NT2/D1 (cell line): Measurements from ENCODE around the gene PSMG4.
"Not testable (repeated sequence)": the region's sequence is repeated elsewhere in the genome, so short reads cannot be mapped to it uniquely, and the experiment has no call there.

Source experiments
- DNase-seq: peaks from one replicate; pipeline ENCODE4 v3.0.0-alpha.2; 2011; ENCODE audit warnings: low read depth, low spot score
- H3K27me3 ChIP-seq: 2 replicates; pipeline ENCODE4 v1.6.0; 2011; ENCODE audit warnings: mild to moderate bottlenecking; ENCODE audit not compliant: insufficient read length, insufficient read depth
- H3K36me3 ChIP-seq: 2 replicates; pipeline ENCODE4 v1.6.1; 2011; ENCODE audit warnings: mild to moderate bottlenecking, low read length, mixed read lengths; ENCODE audit not compliant: insufficient read depth, insufficient read length
- H3K4me1 ChIP-seq: 2 replicates; pipeline ENCODE4 v1.5.1; 2011; ENCODE audit not compliant: insufficient read depth, insufficient read length
- H3K4me3 ChIP-seq: 2 replicates; pipeline ENCODE4 v1.5.1; 2011; ENCODE audit warnings: low read depth; ENCODE audit not compliant: insufficient read length
- H3K9ac ChIP-seq: 2 replicates; pipeline ENCODE4 v1.6.0; 2011; ENCODE audit warnings: low read depth; ENCODE audit not compliant: insufficient read length
- H3K9me3 ChIP-seq: 2 replicates; pipeline ENCODE4 v1.5.1; 2011; ENCODE audit warnings: mild to moderate bottlenecking, low read length; ENCODE audit not compliant: insufficient read depth
- SUZ12 ChIP-seq: IDR thresholded peaks from 2 replicates; pipeline ENCODE4 v1.6.1; 2011; ENCODE audit not compliant: insufficient read length, insufficient read depth; ENCODE audit errors: extremely low read depth
- YY1 ChIP-seq: IDR thresholded peaks from 2 replicates; pipeline ENCODE4 v1.6.1; 2011; ENCODE audit not compliant: insufficient read length, insufficient read depth
- ZNF274 ChIP-seq: IDR thresholded peaks from 2 replicates; pipeline ENCODE4 v1.6.1; 2011; ENCODE audit warnings: mild to moderate bottlenecking, low read depth, low read length

The PSMG4 gene

DNA sequence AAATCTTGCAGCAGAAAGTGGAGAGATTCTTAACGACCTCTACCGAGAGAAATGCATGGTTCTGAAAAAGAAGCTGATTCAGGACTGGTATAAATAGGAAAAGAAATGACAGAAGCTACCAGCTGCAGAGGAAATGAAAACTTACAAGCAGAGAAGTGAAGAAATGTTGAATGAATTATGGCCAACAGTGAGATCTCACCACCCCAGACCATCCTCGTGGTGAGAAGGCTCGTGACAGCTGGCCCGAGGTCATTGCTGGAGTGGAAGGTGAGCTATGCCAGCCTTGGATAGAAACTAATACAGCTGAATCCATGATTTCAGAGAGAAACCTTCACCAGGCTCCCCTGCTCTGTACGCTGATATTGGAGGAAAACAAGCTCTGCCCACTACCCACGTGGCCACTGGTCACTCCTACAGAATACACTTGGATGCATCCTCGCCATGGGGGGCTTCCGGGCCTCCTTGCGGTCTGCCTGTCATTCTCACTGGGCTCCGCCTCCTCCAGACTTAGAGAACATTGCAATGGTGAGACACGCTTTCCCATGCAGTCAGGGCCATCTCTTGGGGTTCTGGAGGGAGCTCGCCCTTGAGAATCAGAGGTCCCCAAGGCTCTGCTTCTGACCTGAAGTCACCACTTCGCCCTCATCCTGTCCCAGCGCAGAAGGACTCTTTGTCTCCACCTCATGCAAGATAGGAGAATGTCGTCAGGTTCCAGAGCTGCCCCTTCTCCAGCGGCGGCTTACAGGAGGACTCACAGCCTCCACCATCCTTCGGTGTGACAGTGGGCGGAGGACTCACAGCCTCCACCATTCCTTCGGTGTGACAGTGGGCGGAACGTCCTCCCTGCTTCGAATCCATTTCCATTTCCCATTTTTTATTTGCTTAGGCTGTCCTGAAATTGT lies 20.7 kb upstream of the PSMG4 start:
- no peak for DNase-seq
- TF ChIP-seq ZNF274 (no peak), YY1 (no peak), SUZ12 (no peak)
- H3K9ac ChIP-seq = no peak overlapping the region

DNA sequence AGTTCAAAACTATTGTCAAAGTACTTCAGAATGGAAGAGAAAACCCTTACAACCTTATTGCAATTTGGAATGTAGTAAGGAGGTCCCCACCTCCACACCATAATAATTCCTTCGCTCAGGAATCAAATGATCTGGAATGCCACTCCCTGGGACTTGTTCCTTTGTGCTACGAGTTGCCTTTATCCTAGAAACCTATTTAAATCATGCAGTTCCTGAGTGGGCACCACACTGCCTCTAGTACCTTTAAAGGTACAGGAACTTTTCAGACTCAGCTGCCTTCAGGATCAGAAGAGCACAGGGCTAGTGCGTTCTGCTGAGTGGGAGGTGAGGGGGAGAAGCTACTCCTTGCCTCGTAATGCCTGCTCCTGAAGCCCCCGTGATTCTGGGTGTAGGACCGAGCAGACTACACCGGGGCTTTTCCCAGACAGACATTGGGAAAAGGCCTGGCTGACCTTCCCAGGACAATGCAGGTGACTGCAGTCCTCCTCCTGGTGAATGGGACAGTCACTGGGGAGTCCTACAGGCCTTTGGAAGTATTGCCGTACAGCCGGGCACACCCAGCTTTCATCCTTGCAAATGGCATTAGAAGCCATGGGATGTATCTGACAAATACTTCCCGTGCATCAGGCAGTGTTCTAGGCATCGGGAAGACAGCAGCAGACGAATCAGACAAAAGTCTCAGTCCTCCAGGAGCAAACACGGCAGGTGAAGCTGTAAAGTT lies 19.5 kb upstream of the PSMG4 start:
- no peak overlapping the region for H3K9ac ChIP-seq
- H3K4me3 ChIP-seq = no peak overlapping the region
- H3K27me3 ChIP-seq = no peaks in the 10 kb centered on the region
- no peaks in the 10 kb centered on the region for H3K9me3 ChIP-seq
- DNase-seq = no peak
- no peak for TF ChIP-seq SUZ12
- TF ChIP-seq YY1 = no peak
- TF ChIP-seq ZNF274 = no peak
- H3K36me3 ChIP-seq = no peaks in the 10 kb centered on the region
- H3K4me1 ChIP-seq = no peaks in the 10 kb centered on the region

More for the DNA sequence above, 20.7 kb upstream of the PSMG4 start:
- Histone ChIP-seq H3K27me3 (peaks cover 5% of the 10 kb centered on the region), H3K36me3 (no peaks in the 10 kb centered on the region), H3K4me3 (no peak overlapping the region), H3K9me3 (no peaks in the 10 kb centered on the region), H3K4me1 (no peaks in the 10 kb centered on the region)

DNA sequence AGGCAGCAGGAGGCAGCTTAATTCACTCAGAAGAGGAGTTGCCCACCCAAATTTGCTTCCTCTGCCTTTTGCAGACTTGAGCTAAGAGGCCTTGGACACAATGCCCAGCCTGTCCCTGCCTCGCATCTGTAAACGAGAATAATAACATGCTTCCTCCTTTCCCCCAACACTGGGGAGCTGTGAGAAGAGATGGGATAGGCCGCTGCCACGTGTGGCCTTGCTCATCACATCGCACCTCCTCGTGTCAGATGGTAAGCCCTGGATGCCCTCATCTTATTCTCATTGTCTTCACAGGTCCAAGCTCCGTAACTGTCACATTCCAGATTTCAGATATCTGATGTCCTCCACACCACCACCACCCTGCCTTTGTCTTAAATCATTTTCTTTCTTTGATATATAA lies 18.2 kb upstream of the PSMG4 start:
- Histone ChIP-seq H3K9ac (no peak overlapping the region), H3K4me3 (no peak overlapping the region), H3K4me1 (no peaks in the 10 kb centered on the region), H3K36me3 (no peaks in the 10 kb centered on the region), H3K9me3 (no peaks in the 10 kb centered on the region), H3K27me3 (no peaks in the 10 kb centered on the region)
- no peak for DNase-seq
- TF ChIP-seq YY1 = no peak

DNA sequence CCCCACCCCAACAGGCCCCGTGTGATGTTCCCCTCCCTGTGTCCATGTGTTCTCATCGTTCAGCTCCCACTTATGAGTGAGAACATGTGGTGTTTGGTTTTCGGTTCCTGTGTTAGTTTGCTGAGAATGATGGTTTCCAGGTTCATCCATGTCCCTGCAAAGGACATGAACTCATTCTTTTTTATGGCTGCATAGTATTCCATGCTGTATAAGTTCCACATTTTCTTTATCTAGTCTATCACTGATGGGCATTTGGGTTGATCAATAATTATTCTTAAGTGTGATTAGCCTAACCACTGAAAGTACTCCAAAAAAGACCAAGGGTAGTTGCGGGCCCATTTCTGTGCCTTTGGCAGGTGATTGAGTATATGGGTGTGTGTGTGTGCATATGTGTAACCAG lies 17.0 kb upstream of the PSMG4 start:
- H3K9me3 ChIP-seq, H3K9ac ChIP-seq, H3K4me1 ChIP-seq, H3K36me3 ChIP-seq, DNase-seq, H3K4me3 ChIP-seq, H3K27me3 ChIP-seq: not testable (repeated sequence)

DNA sequence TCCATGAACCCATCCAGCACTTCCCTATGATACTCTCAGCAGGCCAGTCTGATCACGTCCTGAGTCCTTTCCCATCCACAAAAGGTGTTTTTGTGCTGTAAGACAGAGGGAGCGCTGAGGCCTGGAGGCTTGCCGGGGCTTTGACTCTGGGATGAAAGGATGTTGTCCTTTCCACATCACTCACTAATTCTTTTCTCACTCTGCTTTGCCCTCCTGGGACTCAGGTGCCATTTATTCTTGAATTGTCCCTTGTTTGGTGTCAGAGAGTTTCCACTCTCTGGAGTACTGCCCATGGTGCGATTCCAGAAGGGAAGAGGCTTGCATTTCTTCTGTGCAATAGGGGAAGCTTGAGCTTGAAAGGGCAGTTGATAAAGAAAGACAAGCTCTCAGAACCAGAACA lies 16.0 kb upstream of the PSMG4 start:
- Histone ChIP-seq H3K4me3 (no peak overlapping the region), H3K36me3 (no peaks in the 10 kb centered on the region), H3K9me3 (no peaks in the 10 kb centered on the region), H3K9ac (no peak overlapping the region), H3K4me1 (no peaks in the 10 kb centered on the region), H3K27me3 (no peaks in the 10 kb centered on the region)
- DNase-seq = no peak
- TF ChIP-seq ZNF274 (no peak), YY1 (no peak), SUZ12 (no peak)

DNA sequence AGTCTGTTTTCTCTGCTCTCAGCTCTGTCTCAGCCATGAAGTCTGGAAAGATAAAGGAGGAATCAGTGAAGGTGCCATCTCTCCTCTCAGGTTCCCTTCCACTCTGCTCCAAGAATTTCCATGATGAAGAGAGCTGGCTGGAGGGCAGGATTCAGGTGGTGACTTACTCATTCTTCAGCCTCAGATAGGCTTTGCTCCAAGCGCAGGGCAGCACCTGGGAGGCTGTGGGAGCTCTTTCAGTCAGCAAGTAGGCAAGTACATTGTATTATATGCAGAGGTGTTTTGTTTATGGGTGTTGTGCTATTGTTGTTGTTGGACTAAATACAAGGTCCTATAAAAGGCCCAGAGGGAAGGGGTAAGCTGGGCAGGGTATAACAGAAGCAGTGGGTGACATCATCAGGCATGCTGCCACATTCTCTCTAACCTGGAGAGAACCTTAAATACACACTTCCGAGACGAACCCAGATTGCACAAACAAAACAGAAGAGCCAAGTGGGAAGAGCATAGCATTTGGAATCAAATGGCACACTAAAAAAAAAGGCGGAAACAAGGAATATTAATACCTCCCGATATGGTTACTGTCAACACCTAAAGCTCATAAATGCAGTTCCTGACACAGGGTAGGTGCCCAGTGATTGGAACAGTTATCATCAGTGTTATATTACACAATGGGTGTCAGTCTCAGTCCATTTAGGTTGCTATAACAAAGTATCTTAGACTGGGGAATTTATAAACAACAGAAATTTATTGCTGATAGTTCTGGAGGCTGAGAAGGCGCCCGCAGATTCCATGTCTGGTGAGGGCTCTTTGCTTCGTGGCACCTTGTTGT lies 14.5 kb upstream of the PSMG4 start:
- no peak for TF ChIP-seq YY1
- TF ChIP-seq ZNF274 = no peak
- no peak for TF ChIP-seq SUZ12
- H3K27me3 ChIP-seq = no peaks in the 10 kb centered on the region
- H3K4me3 ChIP-seq = no peak overlapping the region
- H3K36me3 ChIP-seq = no peaks in the 10 kb centered on the region
- no peaks in the 10 kb centered on the region for H3K9me3 ChIP-seq
- H3K9ac ChIP-seq = no peak overlapping the region
- peaks cover under 1% of the 10 kb centered on the region for H3K4me1 ChIP-seq
- DNase-seq = no peak

DNA sequence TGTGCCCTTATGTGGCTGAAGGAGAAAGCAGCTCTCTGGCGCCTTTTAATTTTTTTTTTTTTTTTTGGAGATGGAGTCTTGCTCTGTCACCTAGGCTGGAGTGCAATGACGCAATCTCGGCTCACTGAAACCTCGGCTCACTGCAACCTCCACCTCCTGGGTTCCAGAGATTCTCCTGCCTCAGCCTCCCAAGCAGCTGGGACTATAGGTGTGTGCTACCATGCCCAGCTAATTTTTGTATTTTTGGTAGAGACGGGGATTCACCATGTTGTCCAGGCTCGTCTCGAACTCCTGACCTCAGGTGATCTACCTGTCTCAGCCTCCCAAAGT lies 13.9 kb upstream of the PSMG4 start:
- H3K9ac ChIP-seq, H3K9me3 ChIP-seq, H3K4me3 ChIP-seq, H3K4me1 ChIP-seq, H3K27me3 ChIP-seq, DNase-seq, H3K36me3 ChIP-seq: not testable (repeated sequence)
